Measurements from ENCODE around the gene ZNF217. TPM values are rescaled to one million over a fixed set of nuclear protein-coding genes. Genes with fewer than 3 reads are reported as not detected.
A peak's percentile ranks its signal among the peaks of the same experiment; 100 is the strongest.
"Not testable (repeated sequence)": the region's sequence is repeated elsewhere in the genome, so short reads cannot be mapped to it uniquely, and the experiment has no call there.

ZNF217 gene
- total RNA-seq, 2 donors from 2014 or later, result 7.6 to 13.8 TPM

DNA sequence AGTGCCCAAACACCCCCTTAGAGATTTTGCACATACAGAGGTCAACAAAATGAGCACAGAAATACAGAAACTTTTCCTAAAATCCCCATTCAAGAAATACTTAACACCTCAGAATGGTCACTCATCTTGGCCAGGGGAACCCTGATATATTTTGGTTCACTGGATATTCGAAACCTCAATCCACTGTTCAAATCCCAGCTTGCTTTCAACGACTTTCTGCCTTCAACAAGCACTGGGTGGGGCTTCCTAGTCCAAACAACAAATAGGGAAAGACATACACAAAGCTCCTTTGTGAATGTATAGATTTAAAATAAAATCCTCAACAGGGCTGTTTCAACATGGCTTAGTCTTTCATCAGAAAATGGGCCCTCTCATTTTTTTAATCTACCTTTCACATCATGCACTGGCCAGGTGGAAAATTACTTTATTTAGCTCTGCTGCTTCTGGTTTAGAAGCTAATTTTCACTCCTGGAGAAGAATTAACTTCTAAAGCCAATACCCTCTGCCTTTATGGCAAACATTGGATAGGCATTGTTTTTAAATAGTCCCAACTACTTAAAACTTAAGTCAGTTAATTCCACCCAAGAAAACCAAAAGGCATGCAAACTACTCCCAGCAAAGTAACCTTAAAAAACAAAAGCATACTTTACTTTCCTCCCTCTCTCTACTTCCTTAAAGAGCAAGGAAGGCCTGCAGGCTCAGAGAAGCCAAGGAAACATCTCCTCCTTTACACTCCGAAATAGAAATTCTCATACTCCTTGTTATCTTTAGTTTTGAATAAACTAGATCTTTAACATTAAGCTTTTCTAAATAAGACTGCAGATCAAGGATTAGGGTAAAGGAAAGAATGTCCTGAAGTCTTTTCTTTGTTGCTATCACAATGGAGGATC is 9.7 kb downstream of the ZNF217 start:
- DNase-seq (ENCODE audit: low spot score), result peak; percentile 40
- not testable (repeated sequence) for H3K9me3 ChIP-seq, H3K4me3 ChIP-seq, H3K27me3 ChIP-seq
- Histone ChIP-seq H3K4me1 (peaks cover 0 to 55% of the 10 kb centered on the region in 2 donors), H3K36me3 (peaks cover 22% of the 10 kb centered on the region), H3K27ac (peak overlapping the region; percentile 35 to 67)

DNA sequence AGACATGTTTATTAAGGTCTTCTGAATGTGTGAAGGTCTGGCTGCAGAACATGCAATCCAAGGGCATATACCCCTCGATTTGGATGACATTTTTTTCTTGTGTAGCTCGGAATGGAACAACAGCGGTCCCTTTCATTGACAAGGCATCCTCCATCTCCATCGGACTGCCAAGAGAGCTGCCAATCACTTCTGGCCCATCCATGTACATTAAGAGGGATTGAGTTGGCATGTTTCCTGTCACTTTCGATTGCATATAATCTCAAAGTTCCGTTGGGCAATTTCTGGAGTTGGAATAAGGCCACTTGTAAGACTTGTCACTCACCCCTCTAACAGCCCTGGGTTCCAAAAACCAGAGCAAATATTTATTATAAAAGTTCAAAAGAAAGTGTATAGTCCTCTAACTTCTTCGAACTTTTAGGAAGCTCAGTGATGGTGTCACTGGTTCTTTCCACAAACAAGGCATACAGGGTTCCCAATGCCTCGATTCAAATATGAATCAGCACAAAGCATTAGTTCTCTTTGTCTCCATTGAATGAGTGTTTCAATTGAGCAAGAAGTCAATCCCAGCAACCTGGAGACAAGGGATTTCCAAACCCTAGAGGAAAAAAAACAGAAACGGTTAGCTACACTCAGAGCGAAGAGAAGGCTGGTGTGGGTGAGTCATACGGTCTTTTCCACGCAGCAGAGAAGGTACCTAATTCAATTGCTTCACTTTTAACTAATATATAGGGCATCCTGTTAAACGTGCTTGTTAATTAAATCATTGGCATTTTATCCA is 10.9 kb downstream of the ZNF217 start:
- H3K27ac ChIP-seq, result peak overlapping the region; percentile 35 to 67
- peak; percentile 75 for DNase-seq (ENCODE audit: low spot score)
- no peaks in the 10 kb centered on the region for H3K27me3 ChIP-seq
- TF ChIP-seq, protein P1, sequence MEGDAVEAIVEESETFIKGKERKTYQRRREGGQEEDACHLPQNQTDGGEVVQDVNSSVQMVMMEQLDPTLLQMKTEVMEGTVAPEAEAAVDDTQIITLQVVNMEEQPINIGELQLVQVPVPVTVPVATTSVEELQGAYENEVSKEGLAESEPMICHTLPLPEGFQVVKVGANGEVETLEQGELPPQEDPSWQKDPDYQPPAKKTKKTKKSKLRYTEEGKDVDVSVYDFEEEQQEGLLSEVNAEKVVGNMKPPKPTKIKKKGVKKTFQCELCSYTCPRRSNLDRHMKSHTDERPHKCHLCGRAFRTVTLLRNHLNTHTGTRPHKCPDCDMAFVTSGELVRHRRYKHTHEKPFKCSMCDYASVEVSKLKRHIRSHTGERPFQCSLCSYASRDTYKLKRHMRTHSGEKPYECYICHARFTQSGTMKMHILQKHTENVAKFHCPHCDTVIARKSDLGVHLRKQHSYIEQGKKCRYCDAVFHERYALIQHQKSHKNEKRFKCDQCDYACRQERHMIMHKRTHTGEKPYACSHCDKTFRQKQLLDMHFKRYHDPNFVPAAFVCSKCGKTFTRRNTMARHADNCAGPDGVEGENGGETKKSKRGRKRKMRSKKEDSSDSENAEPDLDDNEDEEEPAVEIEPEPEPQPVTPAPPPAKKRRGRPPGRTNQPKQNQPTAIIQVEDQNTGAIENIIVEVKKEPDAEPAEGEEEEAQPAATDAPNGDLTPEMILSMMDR (IDR thresholded peaks at IDR 0.05), result no peak
- H3K4me1 ChIP-seq, result peaks cover 0 to 59% of the 10 kb centered on the region in 2 donors
- no peak overlapping the region for H3K4me3 ChIP-seq
- H3K36me3 ChIP-seq, result peaks cover 26% of the 10 kb centered on the region
- no peaks in the 10 kb centered on the region for H3K9me3 ChIP-seq

DNA sequence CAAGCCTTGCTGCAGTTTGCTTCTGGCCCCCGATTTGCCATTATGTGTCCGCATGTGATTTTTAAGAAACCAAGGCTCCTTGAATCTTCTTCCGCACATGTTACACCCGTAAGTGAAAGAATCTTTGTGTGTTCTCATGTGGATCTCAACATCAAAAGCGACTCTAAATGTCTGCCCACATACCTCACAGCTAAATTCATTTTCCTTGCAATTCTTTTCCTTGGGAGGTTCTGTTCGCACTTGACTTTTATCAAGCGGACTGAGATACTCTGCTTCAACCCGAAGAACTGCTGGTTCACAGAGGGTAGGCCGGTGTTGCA is 11.4 kb downstream of the ZNF217 start:
- TF ChIP-seq, protein P1 (IDR thresholded peaks at IDR 0.05), result no peak
- no peaks in the 10 kb centered on the region for H3K9me3 ChIP-seq
- H3K4me1 ChIP-seq, result peaks cover 0 to 59% of the 10 kb centered on the region in 2 donors
- peak overlapping the region; percentile 35 to 67 for H3K27ac ChIP-seq
- no peak for DNase-seq (ENCODE audit: low spot score)
- H3K4me3 ChIP-seq, result no peak overlapping the region
- no peaks in the 10 kb centered on the region for H3K27me3 ChIP-seq
- peaks cover 30% of the 10 kb centered on the region for H3K36me3 ChIP-seq

DNA sequence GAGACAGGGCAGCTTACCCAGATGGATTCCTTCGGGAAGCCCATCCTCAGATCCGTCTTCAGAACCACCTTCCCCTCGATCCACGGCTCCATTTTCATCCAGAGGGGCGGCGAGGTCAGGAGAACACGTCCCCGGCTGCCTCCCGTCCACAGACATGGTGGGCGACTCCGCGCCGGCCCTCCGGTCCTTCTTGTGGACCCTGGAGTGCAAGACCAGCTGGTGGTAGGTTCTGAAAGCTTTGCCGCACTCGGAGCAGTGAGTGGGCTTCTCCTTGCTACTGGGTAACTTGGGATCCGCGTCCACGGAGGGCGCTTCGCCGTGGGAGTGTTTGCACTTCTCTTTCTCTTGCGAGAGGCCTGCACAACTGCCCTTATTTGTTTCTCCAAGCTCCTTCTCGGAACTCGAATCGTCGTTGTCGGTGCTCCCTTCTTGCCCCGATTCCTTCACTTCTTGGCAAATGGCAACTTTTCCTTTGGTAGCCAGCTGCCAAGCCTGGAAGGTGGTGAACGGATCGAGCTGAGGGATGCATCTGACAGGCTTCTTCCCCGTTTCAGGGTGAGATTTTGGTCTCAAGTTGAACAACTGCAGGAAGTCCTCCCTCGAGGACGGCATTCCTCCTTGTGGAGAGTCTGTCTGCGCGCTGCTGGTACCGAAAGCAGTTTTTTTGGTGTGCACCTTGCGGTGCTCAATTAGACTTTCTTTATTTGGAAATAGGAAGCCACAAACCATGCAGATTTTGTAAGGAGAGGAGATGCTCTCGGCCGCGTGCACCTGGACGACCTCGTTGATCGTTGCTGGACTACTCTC is 12.0 kb downstream of the ZNF217 start:
- TF ChIP-seq, protein P1 (IDR thresholded peaks at IDR 0.05), result no peak
- H3K27ac ChIP-seq, result peak overlapping the region; percentile 59 to 66
- DNase-seq (ENCODE audit: low spot score), result peak; percentile 58
- H3K36me3 ChIP-seq, result peaks cover 36% of the 10 kb centered on the region
- no peaks in the 10 kb centered on the region for H3K9me3 ChIP-seq
- no peaks in the 10 kb centered on the region for H3K27me3 ChIP-seq
- no peak overlapping the region for H3K4me3 ChIP-seq
- H3K4me1 ChIP-seq, result peaks cover 0 to 58% of the 10 kb centered on the region in 2 donors

DNA sequence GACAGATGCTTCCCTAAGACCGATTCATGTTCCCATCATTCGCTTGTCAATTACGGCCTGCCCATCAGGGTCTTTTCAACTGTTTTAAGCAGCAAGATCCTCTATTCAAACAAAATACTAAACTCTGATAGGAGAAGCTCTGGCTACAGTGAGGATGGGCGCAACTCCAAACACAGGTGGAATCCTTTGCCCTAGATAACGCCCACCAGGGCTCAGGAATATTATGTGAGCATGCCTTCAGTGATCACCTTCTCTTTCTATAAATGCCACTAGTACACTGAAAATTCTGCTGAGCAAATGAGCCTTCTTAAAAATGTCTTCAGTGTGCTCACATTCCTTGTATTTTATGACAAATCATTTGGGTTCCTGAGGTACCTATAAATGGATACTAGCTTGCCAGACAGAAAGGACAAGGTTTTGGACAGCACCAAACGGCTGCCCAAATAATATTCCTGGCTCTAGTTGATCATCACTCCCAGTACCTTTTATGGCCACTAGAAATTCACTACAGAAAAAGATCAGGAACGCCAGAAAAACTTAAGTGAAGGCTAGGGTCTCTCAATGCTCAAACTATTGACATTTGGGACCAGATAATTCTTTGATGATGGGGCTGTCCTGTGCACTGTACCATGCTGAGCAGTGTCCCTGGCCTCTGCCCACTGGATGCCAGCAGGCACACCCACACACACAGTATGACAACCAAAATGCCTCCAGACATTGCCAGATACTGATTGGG is 13.1 kb downstream of the ZNF217 start:
- DNase-seq (ENCODE audit: low spot score), result peak; percentile 47
- peak overlapping the region; percentile 59 to 66 for H3K27ac ChIP-seq
- H3K27me3 ChIP-seq, result no peaks in the 10 kb centered on the region
- H3K4me1 ChIP-seq, result peaks cover 0 to 47% of the 10 kb centered on the region in 2 donors
- peaks cover 47% of the 10 kb centered on the region for H3K36me3 ChIP-seq
- TF ChIP-seq, protein P1 (IDR thresholded peaks at IDR 0.05), result peak in 1 of 2 donors; percentile 43
- no peak overlapping the region for H3K4me3 ChIP-seq
- H3K9me3 ChIP-seq, result no peaks in the 10 kb centered on the region

All from right atrium auricular region (tissue), 2 donors.